HG02798 (cell line): ENCODE measurements around the gene PLEKHM1.
"Not testable (repeated sequence)": the region's sequence is repeated elsewhere in the genome, so short reads cannot be mapped to it uniquely, and the experiment has no call there.

Experiments
- ATAC-seq: cut with Tn5 transposase; IDR thresholded peaks from one replicate; pipeline ENCODE4 v1.9.1; 2021; ENCODE audit warnings: mild to moderate bottlenecking; ENCODE audit not compliant: unreplicated experiment, poor library complexity

Gene PLEKHM1

GRCh38 chr17:45444301-45444700, 46.2 kb downstream of the PLEKHM1 start:
- not testable (repeated sequence) for ATAC-seq

GRCh38 chr17:45443371-45444260, 46.9 kb downstream of the PLEKHM1 start:
- not testable (repeated sequence) for ATAC-seq

- ATAC-seq, result no peak
These were observed 48.8 kb downstream of the PLEKHM1 start for GRCh38 chr17:45441526-45442310.

- peak; percentile 75 for ATAC-seq
These were observed 49.5 kb downstream of the PLEKHM1 start for GRCh38 chr17:45440839-45441515.

- ATAC-seq, result no peak
These were observed 50.3 kb downstream of the PLEKHM1 start for GRCh38 chr17:45440161-45440778.

- ATAC-seq, result no peak
These were observed 51.5 kb downstream of the PLEKHM1 start for GRCh38 chr17:45438931-45439610.

GRCh38 chr17:45437465-45438283, 52.8 kb downstream of the PLEKHM1 start:
- no peak for ATAC-seq

GRCh38 chr17:45436625-45437464, 53.7 kb downstream of the PLEKHM1 start:
- ATAC-seq, result no peak

GRCh38 chr17:45436161-45436560, 54.4 kb downstream of the PLEKHM1 start:
- ATAC-seq, result no peak

- no peak for ATAC-seq
These were observed 55.0 kb downstream of the PLEKHM1 start for GRCh38 chr17:45435481-45435880.

- ATAC-seq, result no peak
These were observed 57.4 kb downstream of the PLEKHM1 start for GRCh38 chr17:45433159-45433535.

- ATAC-seq, result no peak
These were observed 57.9 kb downstream of the PLEKHM1 start, which contains the start of gene ARHGAP27 for GRCh38 chr17:45432405-45433158. TSS of gene ARHGAP27 (minus strand) at chr17:45432870. CDS start at chr17:45430279, 2,591 bp downstream.

GRCh38 chr17:45431531-45432404, 58.8 kb downstream of the PLEKHM1 start:
- ATAC-seq, result peak; percentile 68

- peak; percentile 21 for ATAC-seq
These were observed 59.6 kb downstream of the PLEKHM1 start for GRCh38 chr17:45430738-45431530.

GRCh38 chr17:45430006-45430737, 60.3 kb downstream of the PLEKHM1 start:
- ATAC-seq, result no peak
